ENCODE measurements around the gene PRKCE.
"Not testable (repeated sequence)": the region's sequence is repeated elsewhere in the genome, so short reads cannot be mapped to it uniquely, and the experiment has no call there.

Gene PRKCE

GRCh38 chr2:45897842-45898241 is 246.4 kb downstream of the PRKCE start:
- DNase-seq: no peak

DNA sequence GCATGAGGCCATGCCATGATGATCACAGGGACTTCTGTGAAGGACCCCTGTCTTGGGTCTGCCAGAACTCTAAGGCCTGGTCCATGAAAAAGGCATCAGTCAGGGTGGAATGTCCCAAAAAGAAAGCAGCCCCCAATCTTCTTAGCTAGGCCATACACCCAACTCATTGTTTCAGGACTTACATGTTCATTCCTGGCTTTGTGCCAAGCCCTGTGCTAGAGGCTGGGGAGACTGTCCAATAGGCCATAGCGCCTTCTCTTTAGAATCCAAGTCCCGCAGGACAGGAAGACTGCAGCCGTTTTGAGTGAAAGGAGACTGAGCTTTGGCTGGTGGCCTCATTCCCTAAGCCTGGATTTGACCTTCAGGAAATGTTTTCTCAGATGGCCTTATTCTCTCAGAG is 247.3 kb downstream of the PRKCE start:
- no peak for DNase-seq

DNA sequence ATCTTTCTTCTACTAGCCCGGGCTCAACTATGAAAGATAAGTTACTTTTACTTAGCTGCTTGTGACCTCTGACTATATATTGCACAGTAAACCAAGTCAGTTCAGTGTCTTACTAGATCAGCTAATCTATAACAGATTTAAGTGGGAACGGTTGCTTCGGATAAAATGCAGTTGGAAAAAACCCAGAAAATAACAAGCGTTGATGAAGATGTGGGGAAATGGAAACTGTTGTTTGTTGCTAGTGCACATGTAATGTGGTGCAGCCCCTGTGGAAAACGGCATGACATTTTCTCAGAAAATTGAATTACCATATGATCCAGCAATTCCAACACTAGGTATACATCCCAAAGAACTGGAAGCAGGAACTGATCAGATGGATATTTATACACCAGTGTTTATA is 248.5 kb downstream of the PRKCE start:
- DNase-seq: no peak

DNA sequence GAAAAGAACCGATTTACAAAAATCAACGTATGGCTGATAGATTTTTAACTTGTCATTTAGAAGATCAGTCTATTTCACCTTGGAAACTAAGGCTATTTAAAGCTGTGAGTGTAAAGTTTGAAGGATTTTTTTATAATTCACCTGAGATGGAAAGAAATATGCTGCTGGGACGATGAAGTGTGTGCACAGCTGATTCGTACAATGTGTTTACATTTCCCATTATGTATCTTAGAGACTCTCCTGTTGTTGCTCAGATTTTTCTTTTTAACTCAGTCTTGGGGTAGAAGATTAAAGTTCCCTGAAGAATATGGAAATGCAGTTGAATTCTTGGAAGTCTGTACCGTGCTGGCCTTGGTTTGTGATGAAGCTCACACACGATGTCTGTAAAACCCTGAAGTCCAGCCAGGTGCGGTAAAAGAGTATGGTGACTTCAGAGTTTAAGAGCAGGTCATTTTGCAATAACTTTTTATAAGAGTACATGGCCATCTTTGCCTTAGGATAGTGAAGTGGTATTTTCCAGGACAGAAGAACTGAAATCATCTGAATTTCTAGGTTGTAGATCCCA is 250.1 kb downstream of the PRKCE start:
- DNase-seq: no peak

- no peak for DNase-seq
Observed at GRCh38 chr2:45902380-45902779, 250.9 kb downstream of the PRKCE start.

GRCh38 chr2:45902781-45903375 is 251.4 kb downstream of the PRKCE start:
- no peak for DNase-seq

GRCh38 chr2:45904267-45904945 is 252.9 kb downstream of the PRKCE start:
- peak; percentile 64 for DNase-seq

GRCh38 chr2:45904946-45905631 is 253.6 kb downstream of the PRKCE start:
- DNase-seq: peak; percentile 63

DNA sequence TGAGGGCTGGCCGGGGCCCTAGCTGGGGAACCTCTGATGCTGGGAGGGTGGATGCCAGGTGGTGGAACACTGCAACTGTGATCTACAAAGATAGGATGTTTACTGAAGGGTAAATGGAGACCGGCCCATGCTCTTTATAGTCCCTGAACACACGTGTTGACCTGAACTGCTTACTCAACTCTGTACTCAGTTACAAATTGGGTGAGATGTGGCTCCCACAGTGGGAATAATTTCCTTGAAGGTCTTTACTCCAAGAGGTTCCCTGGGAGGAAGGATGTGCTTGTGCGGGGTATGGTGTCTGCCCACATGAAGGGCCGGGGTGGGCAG is 254.1 kb downstream of the PRKCE start:
- DNase-seq: no peak

- DNase-seq: no peak
Observed at GRCh38 chr2:45907592-45907991, 256.1 kb downstream of the PRKCE start.

DNA sequence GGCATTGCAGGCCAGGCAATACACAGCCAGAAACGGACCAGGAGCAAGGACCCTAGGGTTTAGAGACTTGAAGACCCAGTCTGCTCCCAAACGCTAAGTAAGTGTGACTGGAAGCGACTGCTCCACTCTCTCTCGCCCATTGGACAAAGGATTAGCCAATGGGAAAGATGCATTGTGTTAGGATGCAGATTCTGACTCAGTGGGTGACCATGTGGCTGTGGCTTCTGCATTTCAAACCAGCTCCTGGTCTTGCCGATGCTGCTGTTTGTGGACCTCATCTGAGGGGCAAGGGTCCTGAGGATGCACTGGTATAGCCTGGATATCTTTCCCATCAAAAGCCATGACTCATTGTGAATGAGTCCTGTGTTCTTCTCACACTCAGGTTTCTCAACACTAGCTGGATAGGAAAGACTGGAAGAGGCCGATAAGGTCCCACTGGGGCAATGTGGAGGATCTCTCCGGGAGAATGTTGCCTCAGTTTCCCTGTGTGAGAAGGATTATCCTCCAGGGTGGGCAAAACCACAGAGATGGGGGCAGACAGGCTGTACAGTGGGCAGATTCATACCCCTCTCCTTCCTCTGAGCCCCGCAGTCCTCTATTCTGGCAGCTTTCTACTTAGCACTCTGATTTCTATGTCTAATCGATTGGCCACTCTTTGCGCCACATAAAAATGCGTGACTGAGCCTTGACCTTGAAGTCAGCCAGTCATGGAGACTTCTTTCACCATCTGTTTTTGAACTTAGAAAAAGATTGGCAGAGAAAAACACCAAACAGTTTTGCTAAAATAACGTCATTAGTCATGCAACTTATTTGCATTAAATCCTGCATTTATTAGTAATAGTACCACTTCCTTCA is 257.1 kb downstream of the PRKCE start:
- DNase-seq: no peak

DNA sequence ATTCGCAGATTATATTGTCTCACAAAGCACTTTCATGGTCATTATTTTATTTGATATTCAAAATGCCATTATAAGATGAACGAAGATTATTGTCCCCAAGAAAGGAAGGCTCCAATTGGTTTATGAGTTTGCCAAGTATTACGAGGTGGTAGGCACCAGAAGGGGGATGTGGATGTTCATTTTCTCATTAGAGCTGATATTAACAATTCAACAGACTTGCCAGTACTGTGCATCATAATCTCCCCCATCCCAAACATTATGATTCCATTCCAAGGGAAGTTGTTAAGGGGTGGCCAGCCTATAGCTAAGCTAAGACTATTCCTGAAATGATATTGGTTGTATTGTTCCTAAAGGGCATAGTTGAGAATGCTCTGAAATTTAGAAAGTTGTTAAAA is 257.7 kb downstream of the PRKCE start:
- no peak for DNase-seq

DNA sequence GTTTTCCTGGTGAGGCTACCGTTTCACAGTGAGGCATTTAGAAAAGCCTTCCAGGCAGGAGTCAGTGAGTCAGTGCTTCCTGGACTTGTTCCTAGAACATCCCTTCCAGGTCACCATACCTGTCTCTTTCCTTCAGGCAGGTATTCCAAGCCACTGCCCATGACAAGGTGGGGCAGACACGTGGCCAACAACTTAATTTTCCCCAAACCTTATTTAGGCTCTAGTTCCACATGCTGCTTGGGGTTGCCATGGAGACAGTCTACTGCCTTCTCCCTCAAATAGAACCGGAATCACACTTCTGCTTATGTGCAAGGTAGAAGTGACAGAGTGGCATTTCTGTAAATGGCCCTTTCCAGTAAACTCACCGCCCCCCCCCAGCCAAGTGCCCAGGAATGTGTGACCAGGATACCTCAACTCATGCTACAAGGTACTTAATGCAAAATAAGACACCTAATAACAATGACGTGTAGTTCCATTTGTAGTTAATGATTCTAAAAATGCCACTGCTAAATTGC is 258.3 kb downstream of the PRKCE start:
- no peak for DNase-seq

GRCh38 chr2:45910473-45911060 is 259.1 kb downstream of the PRKCE start:
- DNase-seq: no peak

GRCh38 chr2:45911538-45911937 is 260.1 kb downstream of the PRKCE start:
- DNase-seq: no peak

- no peak for DNase-seq
Observed at GRCh38 chr2:45912109-45912508, 260.6 kb downstream of the PRKCE start.

DNA sequence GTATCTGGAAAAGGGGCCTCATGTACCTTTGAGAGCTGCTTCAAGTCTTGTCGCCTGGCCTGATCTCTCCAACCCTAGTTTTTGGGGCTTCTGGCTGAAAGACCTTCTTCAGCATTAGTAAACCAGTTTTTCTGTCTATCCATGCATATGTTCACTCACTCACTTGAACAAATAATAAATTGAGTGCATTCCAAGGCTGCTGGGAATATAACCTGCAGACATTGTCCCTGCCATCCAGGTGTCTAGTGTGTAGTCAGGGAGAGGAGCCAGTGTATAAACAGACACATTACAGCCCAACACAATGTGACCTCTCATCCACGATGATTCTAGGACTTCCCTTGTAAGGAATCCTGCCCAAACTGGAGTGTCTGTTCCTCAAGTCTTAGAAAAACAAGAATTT is 262.1 kb downstream of the PRKCE start:
- DNase-seq: no peak

GRCh38 chr2:45915523-45915922 is 264.0 kb downstream of the PRKCE start:
- DNase-seq: no peak

- not testable (repeated sequence) for DNase-seq
Observed at GRCh38 chr2:45917561-45918176, 266.2 kb downstream of the PRKCE start.

- peak; percentile 93 for DNase-seq
Observed at GRCh38 chr2:45918463-45919159, 267.1 kb downstream of the PRKCE start.

GRCh38 chr2:45919160-45919650 is 267.7 kb downstream of the PRKCE start:
- DNase-seq: no peak
